Stimulated activated CD8-positive, alpha-beta memory T cell treated with anti-CD3 and anti-CD28 coated beads, Interleukin-4, amount 100 ng/mL, for 4 hours (primary cell): Measurements from ENCODE around the gene FEZF2.

ENCODE experiments used
- DNase-seq, 2 donors: peaks; one replicate each; pipeline ENCODE4 v3.0.0-alpha.2; 2020; ENCODE audit warnings: low read depth in 2 of 2, low spot score in 1 of 2

Gene FEZF2

DNA sequence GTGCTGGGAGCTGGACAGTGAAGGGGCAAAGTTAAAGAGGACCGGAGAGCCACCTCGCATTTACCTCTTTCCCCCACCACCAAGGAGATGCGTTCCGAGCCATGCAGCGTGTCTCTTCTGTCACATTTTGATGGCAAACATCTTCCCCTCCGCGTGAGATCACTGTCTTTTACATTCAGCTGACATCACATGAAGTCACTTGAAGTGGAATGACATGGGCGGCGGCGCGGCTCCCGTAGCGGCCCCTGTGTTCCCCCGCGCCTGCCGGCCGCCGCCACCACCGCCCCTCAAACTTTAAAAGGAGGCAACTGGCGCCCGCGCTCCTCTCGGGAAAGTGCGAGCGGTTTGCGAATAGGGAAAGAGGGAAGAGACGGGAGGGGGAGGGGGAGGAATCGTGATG, at the start of gene FEZF2:
FEZF2 (minus strand) TSS at position 336 of the 400 bp plus-strand sequence. CDS start 682 bp downstream, outside the sequence.
- DNase-seq, result no peak

DNA sequence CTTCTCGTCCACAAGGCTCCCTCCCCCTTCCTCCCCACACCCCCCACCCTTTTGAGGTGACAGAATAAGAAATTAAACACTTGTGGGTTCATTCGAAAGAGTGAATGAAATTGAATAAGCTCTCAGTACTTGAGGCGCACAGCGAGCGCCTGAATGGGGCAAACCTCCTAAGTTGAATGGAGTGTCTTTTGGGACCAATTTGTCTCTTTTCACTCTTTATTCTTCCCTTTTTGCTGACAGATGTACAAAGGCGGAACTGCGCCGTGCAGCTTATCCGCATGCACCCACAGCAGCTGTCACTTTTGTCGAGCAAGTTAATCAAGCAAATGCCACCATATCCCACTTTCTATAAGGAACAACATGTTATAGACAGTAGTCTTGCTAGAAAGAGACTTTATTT, 47.9 kb upstream of the FEZF2 start:
- DNase-seq, result no peak

GRCh38 chr3:62416144-62416543, 42.8 kb upstream of the FEZF2 start:
- no peak for DNase-seq

GRCh38 chr3:62415312-62415801, 42.0 kb upstream of the FEZF2 start:
- no peak for DNase-seq

DNA sequence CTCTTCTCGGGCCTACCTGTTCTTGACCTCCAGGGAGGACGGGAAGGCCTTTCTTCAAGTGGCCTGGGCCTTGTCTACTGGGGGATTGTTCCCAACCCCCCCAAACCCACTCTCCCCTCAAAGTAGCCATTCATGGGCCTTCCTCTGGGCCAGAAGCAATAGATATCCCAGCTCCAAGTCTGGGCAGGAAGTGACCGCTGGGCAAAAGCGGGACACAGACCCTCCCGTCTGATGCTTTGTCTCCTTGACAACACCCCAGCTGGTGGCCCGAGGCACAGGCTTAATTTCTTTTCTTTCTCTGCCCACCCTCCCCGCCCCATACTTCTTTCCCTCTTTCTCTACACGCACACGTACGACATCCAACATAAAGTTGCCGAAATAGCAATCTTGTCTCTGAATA, 41.4 kb upstream of the FEZF2 start:
- no peak for DNase-seq

GRCh38 chr3:62413687-62414086, 40.3 kb upstream of the FEZF2 start:
- no peak for DNase-seq

- DNase-seq, result no peak
Measured at GRCh38 chr3:62406945-62407344, 33.6 kb upstream of the FEZF2 start.

- DNase-seq, result no peak
Measured at GRCh38 chr3:62405566-62405965, 32.2 kb upstream of the FEZF2 start.

DNA sequence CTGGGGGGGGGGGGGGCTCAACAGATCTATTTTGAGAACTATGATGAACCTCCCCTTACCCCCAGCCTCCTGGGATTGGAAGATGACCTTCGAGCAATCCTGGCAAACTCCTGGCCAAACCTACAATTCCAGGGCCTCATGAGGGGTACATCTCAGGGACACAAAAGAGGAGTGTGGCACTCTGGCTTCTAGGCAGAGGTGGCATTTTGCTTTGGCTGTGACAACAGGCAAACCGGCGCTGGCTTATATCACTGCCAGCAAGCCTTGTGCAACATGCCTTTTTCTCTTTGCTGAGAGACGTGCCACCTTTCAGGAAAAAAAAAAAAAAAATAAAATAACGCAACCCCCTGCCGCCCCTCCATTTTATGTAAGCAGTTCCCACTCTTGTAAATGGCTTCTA, 31.8 kb upstream of the FEZF2 start:
- DNase-seq, result no peak

- no peak for DNase-seq
Measured at GRCh38 chr3:62404321-62404720, 31.0 kb upstream of the FEZF2 start.

GRCh38 chr3:62403765-62404164, 30.4 kb upstream of the FEZF2 start:
- DNase-seq, result no peak

DNA sequence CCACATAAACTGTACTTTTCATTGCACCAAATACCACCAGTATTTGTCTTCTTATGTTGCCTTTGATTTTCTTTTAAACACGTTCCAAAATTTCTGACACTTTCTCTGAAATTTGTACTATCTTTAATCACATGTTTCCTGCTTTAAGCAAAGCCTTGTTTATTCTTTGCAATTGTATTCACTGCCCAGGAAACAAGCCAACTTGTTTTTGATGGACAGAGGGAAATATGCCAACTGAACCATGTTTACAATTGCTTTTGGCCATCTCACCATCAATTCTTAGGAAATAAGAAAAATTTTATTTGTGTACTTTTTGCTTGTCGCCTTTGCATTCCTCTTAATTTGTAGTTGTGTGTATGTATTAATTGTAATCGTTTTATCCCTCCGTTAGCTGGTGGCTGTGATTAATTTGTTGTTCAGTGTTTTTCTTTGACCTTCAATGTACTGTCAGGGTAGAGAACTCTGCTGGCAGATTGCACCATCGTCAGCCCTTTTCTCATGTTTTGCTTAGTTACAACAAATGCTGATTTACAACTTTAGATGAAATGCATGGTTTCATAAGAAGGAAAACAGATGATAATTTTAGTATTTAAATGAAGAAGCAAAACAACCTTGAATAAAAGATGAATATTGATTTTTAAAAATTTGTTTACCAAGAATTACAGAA, 19.4 kb upstream of the FEZF2 start:
- DNase-seq, result no peak

- DNase-seq, result no peak
Measured at GRCh38 chr3:62387251-62387650, 13.9 kb upstream of the FEZF2 start.

DNA sequence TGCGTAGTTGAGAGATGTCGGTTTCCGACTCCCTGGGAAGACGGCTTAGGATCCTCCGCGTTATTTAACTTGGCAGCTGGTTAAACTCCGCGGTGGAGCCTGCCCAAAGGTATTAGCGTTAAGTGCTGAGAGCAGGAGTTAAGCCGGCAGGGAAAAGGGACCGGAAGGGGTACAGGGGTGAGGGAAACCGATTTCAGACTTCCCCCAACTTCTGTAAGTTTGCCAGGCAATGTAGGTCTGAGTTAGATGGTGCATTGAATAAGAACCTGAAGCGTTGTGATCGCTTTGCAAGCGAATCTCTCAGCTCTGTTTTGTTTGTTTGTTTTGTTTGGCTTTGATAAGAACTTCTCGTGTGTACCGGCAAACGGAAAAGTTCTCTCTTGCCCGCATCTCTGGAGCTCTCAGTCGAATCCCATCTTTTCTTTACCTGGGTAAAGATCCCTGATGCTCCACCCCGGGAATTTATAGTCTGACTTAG, 6.0 kb upstream of the FEZF2 start:
- DNase-seq, result no peak

- DNase-seq, result no peak
Measured at GRCh38 chr3:62378921-62379320, 5.6 kb upstream of the FEZF2 start.

DNA sequence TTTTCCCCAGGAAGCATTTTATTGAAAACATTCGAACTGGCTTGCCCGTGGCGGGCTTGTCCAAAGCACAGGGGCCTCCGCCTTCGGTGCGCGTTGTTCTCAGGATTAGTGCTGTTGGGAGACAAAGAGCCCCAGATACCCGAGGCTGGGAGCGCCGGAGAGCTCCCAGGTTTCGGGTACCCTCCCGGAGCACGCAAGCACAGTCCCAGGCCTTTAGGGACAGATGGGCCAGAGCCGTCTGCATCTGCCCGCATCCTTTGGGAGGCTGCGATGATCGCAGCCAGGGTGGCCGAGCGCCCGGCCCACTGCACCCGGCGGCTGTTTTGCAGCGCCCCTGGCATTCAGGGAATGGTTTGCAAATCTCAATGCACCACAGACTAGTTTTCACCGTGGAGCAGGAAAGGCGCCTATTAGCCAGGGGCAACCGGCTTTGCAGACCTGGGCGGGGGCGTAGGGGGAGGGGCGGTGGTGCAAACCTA, 5.0 kb upstream of the FEZF2 start:
- no peak for DNase-seq

GRCh38 chr3:62376906-62377877, 3.8 kb upstream of the FEZF2 start:
- DNase-seq, result no peak

DNA sequence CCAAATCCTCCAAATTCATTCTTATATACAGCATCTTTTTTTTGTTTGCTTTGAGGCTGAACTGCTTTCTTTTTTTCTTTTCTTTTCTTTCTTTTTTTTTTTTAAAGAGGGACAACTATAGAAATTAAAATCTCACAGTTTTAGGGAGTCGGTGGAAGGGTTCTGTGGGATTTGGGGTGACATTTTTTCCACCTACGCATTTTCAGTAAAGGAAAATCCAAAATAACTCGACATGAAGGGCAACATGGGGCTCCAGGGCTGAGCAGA, 3.0 kb upstream of the FEZF2 start:
- no peak for DNase-seq

DNA sequence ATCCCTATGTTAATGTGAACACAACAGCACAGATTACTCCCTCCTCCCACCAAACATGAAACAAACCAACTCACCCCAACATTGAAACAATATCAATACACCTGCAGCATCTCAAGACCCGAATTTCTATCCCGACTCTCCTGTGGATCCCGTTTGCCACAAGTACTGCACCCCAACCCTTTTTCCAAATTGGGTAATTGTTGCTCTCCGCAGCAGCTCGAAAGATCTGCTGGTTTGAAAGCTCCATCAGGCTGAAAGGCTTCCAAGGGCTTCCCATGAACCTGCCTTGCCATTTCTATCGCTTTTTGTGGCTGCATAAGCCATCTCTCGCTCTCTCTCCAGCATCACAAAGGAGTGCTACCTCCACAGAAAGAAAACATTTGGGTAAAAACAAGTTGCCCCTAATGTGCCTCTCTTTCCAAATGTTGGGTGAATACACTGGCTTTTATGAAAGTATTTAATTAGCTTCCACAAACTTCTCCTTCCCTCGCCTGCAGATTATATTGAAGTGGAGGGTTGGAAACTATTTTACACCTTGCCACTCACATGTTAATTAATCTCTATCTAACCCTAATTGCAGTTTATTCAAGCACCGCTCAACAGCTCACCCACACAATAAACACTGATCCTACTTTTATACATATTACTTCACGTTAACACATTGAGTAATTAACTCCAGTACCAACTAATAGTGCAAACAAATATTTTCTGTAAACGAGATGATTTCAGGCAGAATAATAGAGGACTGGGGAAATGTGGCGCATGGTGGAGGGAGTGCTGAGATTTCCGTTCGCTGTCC, 2.5 kb upstream of the FEZF2 start:
- no peak for DNase-seq

- DNase-seq, result no peak
Measured at GRCh38 chr3:62374341-62375218, 1.2 kb upstream of the FEZF2 start.
